Mesenteric fat pad (tissue), 1 donor: Measurements from ENCODE around the gene ERI3. TPM values are rescaled to one million over a fixed set of nuclear protein-coding genes. Genes with fewer than 3 reads are reported as not detected.

ENCODE experiments used
- DNase-seq: peaks from one replicate; pipeline ENCODE4 v3.0.0-alpha.2; 2020; ENCODE audit warnings: low spot score
- total RNA-seq: library from RNA; stranded (reverse); fragmentation: NEBNext Ultra II Directional; extraction: Animal tissue kit (Norgen Biotek cat#: 25700); gene quantifications from one replicate; pipeline ENCODE4 v1.2.1, GENCODE V29; 2021
- donor health status: DM: yes; HTN: yes; CAD: no.

Gene ERI3
- total RNA-seq, 1 donor from 2014 or later = 43.6 TPM

DNA sequence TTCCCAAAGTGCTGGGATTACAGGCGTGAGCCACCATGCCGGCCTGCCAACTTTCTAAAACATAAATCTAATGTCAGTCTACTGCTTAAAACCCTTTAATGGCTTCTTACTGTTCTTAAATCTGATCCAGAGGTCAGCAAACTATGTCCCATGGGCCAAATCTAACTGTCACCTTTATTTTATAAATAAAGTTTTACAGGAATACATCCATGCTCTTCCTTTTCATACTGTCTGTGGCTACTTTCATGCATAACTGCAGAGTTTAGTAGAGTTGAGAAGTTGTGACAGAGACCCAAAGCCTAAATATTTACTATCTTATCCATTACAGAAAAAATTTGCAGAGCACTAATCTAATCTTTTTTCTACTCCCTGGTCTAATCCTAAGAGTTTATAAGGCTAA lies 3.8 kb downstream of the ERI3 start:
- DNase-seq = no peak

DNA sequence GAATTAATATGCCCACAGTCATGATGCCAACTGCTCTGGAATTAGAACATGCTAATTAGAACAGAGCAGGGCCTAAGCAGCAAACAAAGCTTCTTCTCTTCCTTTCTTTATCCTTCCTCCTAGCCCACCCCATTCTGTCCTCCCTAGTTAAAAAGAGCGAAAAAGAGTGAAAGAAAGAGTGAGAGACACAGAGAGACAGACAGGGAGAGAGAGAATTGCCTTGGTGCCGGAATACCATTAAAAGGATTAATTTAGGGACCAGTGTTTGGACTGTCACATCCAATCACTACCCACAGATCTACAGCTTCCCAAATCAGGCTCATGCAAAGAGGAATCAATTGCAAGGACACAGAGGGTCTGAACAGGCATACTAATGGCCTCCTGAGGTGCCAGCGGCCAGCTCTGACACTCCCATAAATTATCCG lies 7.0 kb downstream of the ERI3 start:
- DNase-seq = no peak

DNA sequence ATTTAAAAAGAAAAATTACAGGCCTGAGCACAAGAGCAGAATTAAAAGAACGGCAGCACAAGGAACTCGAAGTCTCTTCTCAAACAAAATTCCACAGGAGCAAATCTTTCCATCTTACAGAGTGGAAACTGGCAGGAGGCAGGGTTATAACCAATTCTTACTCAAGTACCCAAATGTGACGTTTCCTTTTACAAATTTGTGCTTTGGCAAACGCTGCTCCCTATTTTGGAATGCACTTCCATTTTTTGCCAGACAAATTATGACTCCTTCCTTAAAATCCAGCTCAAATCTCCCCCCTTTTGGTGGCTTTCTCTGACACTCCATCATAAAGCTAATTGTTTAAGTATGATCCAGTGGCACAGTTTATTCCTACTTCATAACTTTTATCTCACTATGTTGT lies 7.8 kb downstream of the ERI3 start:
- no peak for DNase-seq

GRCh38 chr1:44346878-44347277 lies 8.2 kb downstream of the ERI3 start:
- DNase-seq = no peak

DNA sequence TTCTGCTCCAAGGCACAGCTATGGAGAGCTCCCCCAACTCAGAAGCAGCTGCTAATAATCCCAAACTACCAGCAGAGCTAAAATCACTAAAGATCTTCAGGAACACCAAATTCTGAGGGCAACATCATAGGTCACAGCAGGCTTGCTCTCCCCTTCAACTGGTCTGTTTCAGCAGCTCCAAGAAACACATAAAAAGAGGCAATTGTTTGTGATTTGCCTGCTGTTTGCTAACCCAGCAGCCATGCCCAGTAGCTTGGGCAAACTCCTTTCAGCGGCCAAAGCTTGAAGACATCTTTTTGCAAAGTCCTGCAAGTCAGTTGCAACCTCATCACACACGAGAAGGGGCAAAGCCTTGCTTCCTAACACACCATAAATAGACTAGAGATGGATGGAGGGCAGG lies 8.9 kb downstream of the ERI3 start:
- DNase-seq = no peak

DNA sequence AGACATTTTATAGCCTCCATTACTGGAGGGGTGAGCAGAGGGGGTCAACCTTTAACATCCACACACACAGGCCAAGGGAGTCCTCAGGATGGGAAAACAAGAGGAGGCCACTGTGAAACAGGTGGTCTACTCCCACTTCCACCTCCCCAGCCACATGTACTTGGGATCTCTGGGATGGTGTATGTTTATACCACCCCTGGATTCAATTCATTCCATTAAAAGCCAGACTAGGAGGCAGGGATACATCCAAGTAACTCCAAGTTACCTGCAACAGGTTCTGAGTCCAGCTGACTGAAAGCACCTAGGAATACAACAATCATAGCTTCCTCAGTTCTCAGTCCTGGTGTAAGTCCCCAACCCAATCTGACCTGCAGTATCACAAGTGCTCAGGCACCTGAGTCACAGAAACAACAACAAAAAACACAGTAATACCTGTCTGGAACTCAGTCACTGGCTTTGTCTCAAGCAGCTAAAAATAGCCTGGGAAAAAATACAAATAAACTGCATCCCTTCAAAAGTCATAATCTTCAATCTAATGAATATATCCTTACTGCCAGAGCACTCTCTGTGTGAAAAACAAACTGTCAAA lies 9.8 kb downstream of the ERI3 start:
- DNase-seq = no peak

DNA sequence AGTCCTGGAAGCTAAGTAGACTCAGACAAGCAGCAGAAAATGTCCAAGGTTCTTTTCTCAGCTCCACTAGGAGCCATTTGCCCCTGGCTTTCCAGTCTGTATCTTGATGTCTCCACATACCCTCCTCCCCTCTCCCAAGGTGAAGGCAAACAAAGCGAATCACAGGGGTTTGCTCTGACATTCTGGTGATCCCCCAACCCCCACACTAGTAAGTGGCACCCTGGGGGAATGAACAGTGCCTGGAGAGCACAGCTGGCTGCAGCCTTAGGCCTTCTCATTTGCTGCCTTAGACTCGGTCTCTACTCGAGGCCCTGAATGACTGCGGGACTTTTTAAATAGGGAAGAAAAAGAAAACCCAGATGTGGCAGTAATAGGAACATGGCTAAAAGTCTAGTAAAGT lies 15.3 kb downstream of the ERI3 start:
- DNase-seq = no peak

DNA sequence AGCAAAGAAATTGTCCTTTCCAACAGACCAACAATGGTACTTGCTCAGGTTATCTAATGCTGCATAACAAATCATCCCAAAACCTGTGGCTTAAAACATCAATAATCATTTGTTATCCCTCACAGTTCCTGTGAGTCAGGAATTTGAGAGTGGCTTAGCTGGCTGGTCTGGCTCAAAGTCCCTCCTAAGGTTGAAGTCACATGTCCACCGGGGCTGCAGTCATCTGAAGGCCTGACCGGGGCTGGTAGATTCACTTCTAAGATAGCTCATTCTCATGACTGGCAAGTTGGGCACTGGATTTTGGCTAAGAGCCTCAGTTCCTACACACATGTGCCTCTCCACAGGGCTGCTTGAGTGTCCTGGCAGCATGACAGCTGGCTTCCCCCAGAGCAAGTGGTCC lies 16.9 kb downstream of the ERI3 start:
- DNase-seq = no peak

GRCh38 chr1:44336668-44337067 lies 18.4 kb downstream of the ERI3 start:
- no peak for DNase-seq

- no peak for DNase-seq
These were observed 20.1 kb downstream of the ERI3 start for GRCh38 chr1:44334968-44335367.

DNA sequence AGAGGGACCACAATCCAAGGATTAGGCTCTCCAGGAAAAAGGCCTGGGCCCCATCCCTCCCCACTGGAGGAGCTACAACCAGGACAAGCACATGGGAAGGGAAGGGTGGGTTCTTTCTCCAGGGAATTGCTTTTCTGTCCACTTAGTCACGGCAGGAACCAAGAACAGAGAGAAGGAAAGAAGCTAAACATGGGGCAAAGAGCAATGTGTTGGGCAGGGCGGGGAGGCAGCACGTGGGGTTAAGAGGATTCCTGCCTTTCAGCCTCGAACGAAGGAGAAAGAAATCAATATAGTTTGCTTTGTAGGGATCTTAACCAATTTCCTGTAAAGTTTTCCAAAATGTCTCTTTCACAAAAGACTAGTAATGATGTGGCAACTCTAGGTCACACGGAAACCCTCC lies 21.7 kb downstream of the ERI3 start:
- DNase-seq = no peak

GRCh38 chr1:44332505-44332904 lies 22.6 kb downstream of the ERI3 start:
- no peak for DNase-seq

DNA sequence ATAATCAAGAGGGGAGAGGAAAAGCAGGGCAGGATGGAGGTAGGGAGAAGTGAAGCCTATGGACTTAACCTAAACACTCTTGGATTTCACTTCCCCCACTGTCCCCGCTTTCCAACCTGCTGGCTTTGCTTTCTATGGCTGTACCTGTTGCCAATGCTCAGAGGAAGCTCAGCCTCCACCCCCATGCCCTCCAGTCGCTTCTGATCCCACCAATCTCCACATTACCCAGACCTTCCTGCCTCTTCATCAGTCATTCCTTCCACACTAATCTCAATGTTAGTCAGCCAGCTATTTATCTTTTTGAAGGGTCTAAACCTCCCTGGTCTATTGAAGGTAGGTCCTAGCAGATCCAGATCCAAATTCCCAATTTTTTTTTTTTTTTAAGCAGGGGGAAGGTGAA lies 24.1 kb downstream of the ERI3 start:
- no peak for DNase-seq

DNA sequence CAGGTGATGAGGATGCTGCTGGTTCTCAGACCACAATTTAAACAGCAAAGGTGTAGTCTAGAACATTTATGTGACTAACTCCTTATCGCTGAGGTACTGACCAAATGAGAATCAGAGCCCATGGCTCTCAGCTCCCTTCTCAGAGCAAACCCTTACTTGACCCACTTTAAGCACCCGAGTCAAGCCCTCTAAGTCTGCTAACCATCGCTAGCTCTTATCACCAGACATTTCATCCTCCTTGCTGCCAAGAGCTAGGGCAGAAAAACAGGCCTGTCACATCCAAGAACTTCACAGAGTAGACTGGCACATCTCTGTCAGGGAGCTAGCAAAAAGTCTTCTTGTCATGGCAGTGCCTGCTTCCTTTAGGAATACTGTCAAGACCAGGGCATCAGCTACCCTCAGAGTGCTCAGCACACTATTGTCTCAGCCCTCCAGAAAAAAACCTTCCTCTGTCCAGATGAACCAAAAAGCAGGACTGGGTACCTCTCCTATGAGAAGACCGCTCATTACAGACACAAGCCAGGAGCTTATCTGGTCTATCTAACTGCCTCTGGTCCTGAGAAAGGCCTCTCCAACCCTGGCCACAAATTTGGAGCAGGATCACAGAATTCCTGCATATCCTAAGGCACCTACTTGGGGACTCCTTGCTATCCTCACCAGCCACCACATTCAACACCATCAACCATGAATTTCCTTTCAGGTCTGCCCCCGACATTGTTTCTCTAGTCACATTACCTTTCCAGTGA lies 26.2 kb downstream of the ERI3 start:
- DNase-seq = no peak

GRCh38 chr1:44327679-44328491 lies 27.2 kb downstream of the ERI3 start:
- DNase-seq = peak; percentile 92

GRCh38 chr1:44326821-44327465 lies 28.1 kb downstream of the ERI3 start:
- DNase-seq = no peak

DNA sequence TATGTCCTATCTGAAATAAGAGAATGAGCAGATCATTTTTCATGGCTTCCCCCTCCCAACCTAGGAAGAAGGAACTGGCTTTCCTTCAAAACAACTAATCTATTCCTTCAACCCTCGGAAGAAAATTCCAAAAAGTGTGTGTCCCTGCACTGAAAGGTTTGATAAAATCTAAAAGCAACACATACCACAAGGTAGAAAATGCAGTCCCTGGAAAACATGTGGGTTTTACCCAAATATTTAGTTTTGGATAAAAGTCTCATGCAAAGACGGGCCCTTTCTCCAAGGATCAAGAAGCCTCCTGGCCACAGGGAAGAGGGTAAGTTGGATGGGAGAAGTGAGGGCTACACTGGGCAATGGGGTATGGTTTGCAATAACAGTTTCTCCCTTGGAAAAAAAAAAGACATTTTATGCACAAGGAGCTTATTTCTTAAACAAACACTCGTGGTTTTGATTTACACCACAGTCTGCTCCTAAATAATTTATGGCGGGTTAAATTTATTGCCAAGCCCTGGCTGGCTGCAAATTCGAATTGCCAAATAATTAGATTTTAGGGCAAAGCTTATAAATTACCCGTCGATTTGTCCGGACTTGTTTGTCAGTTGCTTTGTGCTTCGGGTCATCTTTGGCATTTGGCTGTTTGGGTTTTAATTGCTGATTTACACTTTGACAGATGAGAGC lies 28.9 kb downstream of the ERI3 start:
- no peak for DNase-seq

- no peak for DNase-seq
These were observed 31.1 kb downstream of the ERI3 start for GRCh38 chr1:44323947-44324346.

DNA sequence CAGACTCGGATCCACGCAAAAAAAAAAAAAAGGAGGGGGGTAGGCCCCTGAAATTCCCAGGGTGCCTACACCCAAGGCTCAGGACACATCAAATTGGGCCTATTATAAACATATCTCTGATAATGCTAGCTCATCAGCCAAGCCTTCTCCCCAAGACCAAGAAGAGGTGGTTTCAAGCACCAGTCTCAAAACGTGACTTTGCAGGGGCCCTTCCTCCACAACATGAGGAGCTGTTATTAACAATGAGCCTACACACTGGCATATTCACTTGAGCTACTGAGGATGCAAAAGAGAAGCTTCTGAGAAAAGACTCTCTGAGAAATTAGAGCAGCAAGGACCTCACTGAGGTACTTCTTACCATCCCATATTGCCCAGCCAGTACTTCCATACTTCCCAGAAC lies 32.7 kb downstream of the ERI3 start:
- DNase-seq = no peak

DNA sequence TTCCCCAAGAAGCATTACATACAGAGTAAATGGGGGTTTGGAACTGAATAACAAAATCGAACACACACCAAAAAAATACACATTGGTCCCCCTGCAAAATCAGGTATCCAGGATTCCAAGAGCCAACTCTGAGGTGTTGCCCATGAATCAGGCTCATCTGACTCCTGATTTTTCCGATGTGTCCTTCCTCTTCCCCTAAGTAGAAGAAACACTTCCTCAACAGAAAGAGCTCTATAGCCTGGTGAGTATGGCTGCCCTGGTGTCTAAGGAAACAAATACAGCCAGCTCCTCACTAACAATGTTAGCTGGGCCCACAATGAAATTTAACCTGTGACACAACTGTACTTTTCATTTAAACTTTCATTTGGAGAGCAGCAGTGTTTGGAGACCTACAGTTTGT lies 33.6 kb downstream of the ERI3 start:
- DNase-seq = no peak
